HepG2 (cell line): Measurements from ENCODE around the gene FCMR. TPM values are rescaled to one million over a fixed set of nuclear protein-coding genes. Genes with fewer than 3 reads are reported as not detected.
A peak's percentile ranks its signal among the peaks of the same experiment; 100 is the strongest.

Source experiments
- CBX2 ChIP-seq, 2 experiments: fragments of 200-600 bp in 1 of 2; sonication (generic); formaldehyde crosslinking in 1 of 2; IDR thresholded peaks; 2 replicates each; pipeline versions ENCODE4 v1.7.0 to v1.8.1; 2018 to 2022; ENCODE audit warnings: low read depth in 2 of 2, low read length in 1 of 2, mild to moderate bottlenecking in 1 of 2, missing genetic modification reagents in 1 of 2
- GATA4 ChIP-seq: sonication (generic); IDR thresholded peaks from 2 replicates; pipeline ENCODE4 v1.6.1; 2016; ENCODE audit warnings: antibody characterized with exemption, low read depth, borderline replicate concordance
- HIVEP1 ChIP-seq: sonication (generic); formaldehyde crosslinking; IDR thresholded peaks from 2 replicates; pipeline ENCODE4 v1.4.0; 2020; ENCODE audit warnings: mild to moderate bottlenecking, missing genetic modification reagents
- HNF1A ChIP-seq, 2 experiments: sonication (generic) in 1 of 2; formaldehyde crosslinking in 1 of 2; IDR thresholded peaks; 2 replicates each; pipeline versions ENCODE4 v1.4.0 to v1.6.1; 2016 to 2020; ENCODE audit warnings: borderline replicate concordance in 1 of 2, low read depth in 1 of 2, mild to moderate bottlenecking in 1 of 2, missing genetic modification reagents in 1 of 2
- ISL2 ChIP-seq: sonication (generic); formaldehyde crosslinking; IDR thresholded peaks from 2 replicates; pipeline ENCODE4 v1.5.0; 2020; ENCODE audit warnings: missing genetic modification reagents
- ISX ChIP-seq: sonication (generic); formaldehyde crosslinking; conservative IDR thresholded peaks from 2 replicates; pipeline ENCODE4 v1.5.0; 2020; ENCODE audit warnings: missing genetic modification reagents
- PCBP1 ChIP-seq: fragments of 200-400 bp; formaldehyde crosslinking; IDR thresholded peaks from 2 replicates; pipeline ENCODE4 v1.6.1; 2017; ENCODE audit warnings: mild to moderate bottlenecking, low read depth, low read length, borderline replicate concordance
- RAD51 ChIP-seq: fragments of 450-650 bp; IDR thresholded peaks from 2 replicates; pipeline ENCODE4 v1.6.1; 2016; ENCODE audit warnings: borderline replicate concordance
- RFXAP ChIP-seq: sonication (generic); formaldehyde crosslinking; IDR thresholded peaks from 2 replicates; pipeline ENCODE4 v1.4.0; 2020; ENCODE audit warnings: missing genetic modification reagents, borderline replicate concordance
- RXRB ChIP-seq: IDR thresholded peaks from 2 replicates; pipeline ENCODE4 v1.6.1; 2016; ENCODE audit warnings: borderline replicate concordance, missing genetic modification reagents, missing compliant biosample characterization
- SAP130 ChIP-seq: IDR thresholded peaks from 2 replicates; pipeline ENCODE4 v1.6.1; 2016; ENCODE audit warnings: low read depth
- SIX1 ChIP-seq: sonication (generic); formaldehyde crosslinking; IDR thresholded peaks from 2 replicates; pipeline ENCODE4 v1.4.0; 2020; ENCODE audit warnings: missing genetic modification reagents, borderline replicate concordance
- SMC3 ChIP-seq: IDR thresholded peaks from 2 replicates; pipeline ENCODE4 v1.6.1; 2011; ENCODE audit warnings: low read length, improper control_type of control experiment
- ZBTB21 ChIP-seq: sonication (generic); formaldehyde crosslinking; IDR thresholded peaks from 2 replicates; pipeline ENCODE4 v1.4.0; 2020; ENCODE audit warnings: missing genetic modification reagents
- ZBTB3 ChIP-seq: sonication (generic); formaldehyde crosslinking; IDR thresholded peaks from 2 replicates; pipeline ENCODE4 v1.4.0; 2020; ENCODE audit warnings: low read depth, mild to moderate bottlenecking, moderate library complexity, missing genetic modification reagents, borderline replicate concordance
- ZNF282 ChIP-seq: fragments of 450-650 bp; IDR thresholded peaks from 2 replicates; pipeline ENCODE4 v1.6.1; 2018; ENCODE audit not compliant: partially characterized antibody
- ZNF318 ChIP-seq: sonication (generic); formaldehyde crosslinking; IDR thresholded peaks from 2 replicates; pipeline ENCODE4 v1.4.0; 2020; ENCODE audit warnings: mild to moderate bottlenecking, missing genetic modification reagents
- ZNF530 ChIP-seq: sonication (generic); formaldehyde crosslinking; IDR thresholded peaks from 2 replicates; pipeline ENCODE4 v1.5.0; 2020; ENCODE audit warnings: low read depth, mild to moderate bottlenecking, missing genetic modification reagents
- polyA plus RNA-seq, 8 experiments: library from polyadenylated mRNA; depleted of rRNA in 3 of 8; stranded (reverse) in 7 of 8; unstranded in 1 of 8; fragments of >200 nt; fragmentation: Illumina TruSeq in 4 of 8; extraction: Trizol in 4 of 8; gene quantifications; 2 replicates each; pipeline versions ENCODE4 v1.2.1 to v1.2.3, GENCODE V29; 2011 to 2016; ENCODE audit warnings: low read depth in 4 of 8, missing spikeins in 1 of 8, mixed read lengths in 1 of 8; ENCODE audit not compliant: insufficient read depth in 1 of 8
- total RNA-seq, 5 experiments: library from RNA; depleted of rRNA; stranded (reverse); fragments of >200 nt; fragmentation: Illumina TruSeq; extraction: Trizol; gene quantifications; 2 replicates each; pipeline ENCODE4 v1.2.3, GENCODE V29; 2016; ENCODE audit warnings: low read depth in 1 of 5

The FCMR gene
- total and polyA plus RNA-seq, 2 of the 13 experiments (the other 11 are each of a cell fraction or from before 2014, with no cell fraction given): not detected

- no peak for TF ChIP-seq PCBP1
- no peak for TF ChIP-seq GATA4
- peak; percentile 53; the same call in 1 of the 2 replicates for TF ChIP-seq SMC3
- TF ChIP-seq CBX2 (IDR thresholded peaks at IDR 0.05; ENCODE audit: low read depth, low read length): no peak
- no peak for TF ChIP-seq CBX2 (CRISPR knock-in tag; IDR thresholded peaks at IDR 0.05; ENCODE audit: low read depth)
- no peak for TF ChIP-seq ZBTB21 (CRISPR knock-in tag)
- no peak for TF ChIP-seq HIVEP1 (CRISPR knock-in tag)
- no peak for TF ChIP-seq RXRB (CRISPR knock-in tag)
- peak; percentile 16; the same call in 1 of the 2 replicates for TF ChIP-seq SAP130
- TF ChIP-seq RAD51: no peak
- no peak for TF ChIP-seq ZNF530 (CRISPR knock-in tag)
- no peak for TF ChIP-seq ZNF282
- no peak for TF ChIP-seq SIX1 (CRISPR knock-in tag)
- no peak for TF ChIP-seq ISL2 (CRISPR knock-in tag)
- TF ChIP-seq ZNF318: no peak
- TF ChIP-seq HNF1A (IDR thresholded peaks at IDR 0.05; ENCODE audit: low read depth): no peak
- TF ChIP-seq HNF1A (CRISPR knock-in tag; IDR thresholded peaks at IDR 0.05; ENCODE audit: borderline replicate concordance): no peak
- peak; percentile 39; the same call in 1 of the 2 replicates for TF ChIP-seq RFXAP (CRISPR knock-in tag)
- TF ChIP-seq ZBTB3 (CRISPR knock-in tag): no peak
- TF ChIP-seq ISX (CRISPR knock-in tag): no peak
Observed at GRCh38 chr1:206935491-206936067, 13.8 kb upstream of the FCMR start (continued).
